ENCODE data around the gene UBL4B.
A peak's percentile ranks its signal among the peaks of the same experiment; 100 is the strongest.

UBL4B gene

GRCh38 chr1:110152133-110152785 lies 40.0 kb downstream of the UBL4B start:
- FAIRE-seq: no peak

DNA sequence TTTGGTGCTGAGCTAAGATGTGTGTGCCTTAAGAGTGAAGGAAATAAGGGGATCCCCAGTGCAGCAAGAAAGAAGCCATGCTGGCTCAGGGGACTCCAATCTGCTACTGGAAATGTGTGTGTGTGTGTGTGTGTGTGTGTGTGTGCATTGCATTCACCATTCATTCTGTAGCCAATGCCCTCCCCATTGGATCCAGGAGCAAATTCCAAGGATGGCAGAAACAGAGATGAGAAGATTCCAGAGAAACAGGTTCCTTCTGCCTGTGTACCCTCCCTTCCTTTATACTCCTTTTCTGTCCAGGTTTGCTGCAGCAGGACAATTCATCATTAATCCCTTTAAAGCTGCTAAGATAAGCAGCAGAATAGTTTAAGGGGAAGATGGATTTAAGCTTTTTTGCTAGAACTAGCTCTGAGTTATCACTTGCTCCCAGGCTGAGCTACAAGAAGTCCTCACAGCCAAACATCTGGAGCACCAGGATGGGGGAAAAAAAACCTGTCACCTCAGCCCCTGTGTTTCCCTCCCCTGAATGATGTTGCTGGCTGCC lies 41.2 kb downstream of the UBL4B start:
- DNase-seq (ENCODE audit: low spot score) (no peak), FAIRE-seq (no peak)

More at GRCh38 chr1:110152133-110152785, 40.0 kb downstream of the UBL4B start:
- peak; percentile 67 for DNase-seq (ENCODE audit: low spot score)

GRCh38 chr1:110155878-110156522 lies 43.8 kb downstream of the UBL4B start:
- FAIRE-seq (no peak), DNase-seq (ENCODE audit: low spot score) (peak; percentile 83)

DNA sequence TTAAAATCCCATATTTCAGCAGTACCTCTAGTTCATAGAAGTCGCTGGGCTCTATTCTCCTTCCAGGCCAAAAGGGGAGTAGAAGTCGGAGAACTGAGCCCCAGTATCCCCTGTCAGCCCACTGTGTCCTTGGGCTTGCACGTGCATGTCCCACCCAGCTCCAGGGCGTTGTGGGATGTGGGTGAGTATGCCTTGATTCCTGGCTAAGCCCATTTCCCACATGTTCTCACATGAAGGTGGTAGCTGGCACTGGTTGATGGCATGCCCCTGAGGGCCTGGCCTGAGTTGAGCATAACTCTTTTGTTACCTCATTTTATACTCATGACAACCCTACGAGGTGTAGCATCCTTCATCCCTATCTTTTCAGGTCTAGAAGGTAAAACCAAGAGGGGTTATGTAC lies 46.0 kb downstream of the UBL4B start:
- FAIRE-seq (no peak), DNase-seq (ENCODE audit: low spot score) (no peak)

DNA sequence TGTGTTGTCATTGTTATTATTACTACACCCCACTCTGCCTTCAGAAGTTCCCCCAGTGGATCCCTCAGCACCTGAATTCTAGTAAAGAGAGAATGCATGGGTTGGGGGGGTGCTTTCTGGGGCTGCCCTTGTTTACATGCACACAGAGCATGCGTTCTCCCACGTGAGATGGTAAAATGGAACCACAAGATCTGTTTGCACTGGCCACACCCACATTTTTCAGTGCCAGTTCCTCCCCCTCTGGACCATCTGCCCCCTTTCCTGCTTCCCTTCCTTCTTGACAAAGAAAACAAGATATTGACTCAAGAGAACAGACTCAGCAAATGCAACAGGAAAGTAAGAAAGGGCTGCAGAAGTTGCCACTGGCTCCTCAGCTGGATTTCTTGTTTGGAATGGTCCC lies 46.9 kb downstream of the UBL4B start:
- DNase-seq (ENCODE audit: low spot score): no peak
- FAIRE-seq: no peak

DNA sequence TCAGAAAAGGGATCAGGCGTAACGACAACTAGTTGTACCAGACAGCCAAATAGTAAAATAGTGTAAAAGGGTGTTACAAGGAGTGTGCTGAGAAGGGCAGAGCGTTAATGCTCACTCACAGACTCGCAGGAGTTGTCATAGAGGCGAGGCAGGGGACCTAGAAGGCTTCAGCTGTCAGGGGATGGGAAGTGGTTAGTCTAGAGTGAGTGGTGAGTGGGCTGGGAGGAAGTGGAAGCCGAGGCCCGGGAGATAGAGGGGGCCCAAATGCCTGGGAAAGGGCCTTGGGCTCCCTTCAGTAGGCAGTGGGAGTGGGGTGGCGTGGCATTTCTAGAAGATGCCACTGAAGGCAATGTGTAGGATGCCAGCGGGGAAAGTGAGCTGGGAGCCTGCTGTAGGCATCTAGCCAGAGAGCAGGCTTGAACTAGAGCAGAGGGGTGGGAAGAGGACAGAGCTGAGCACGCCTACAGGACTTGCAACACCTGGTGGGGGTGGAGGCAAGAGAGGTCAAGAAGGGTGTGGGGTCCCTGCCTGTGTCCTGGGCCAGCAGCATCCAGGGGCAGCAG lies 48.4 kb downstream of the UBL4B start:
- FAIRE-seq (peak; percentile 65), DNase-seq (ENCODE audit: low spot score) (no peak)

GRCh38 chr1:110161165-110161564 lies 48.9 kb downstream of the UBL4B start:
- no peak for FAIRE-seq
- DNase-seq (ENCODE audit: low spot score): no peak

DNA sequence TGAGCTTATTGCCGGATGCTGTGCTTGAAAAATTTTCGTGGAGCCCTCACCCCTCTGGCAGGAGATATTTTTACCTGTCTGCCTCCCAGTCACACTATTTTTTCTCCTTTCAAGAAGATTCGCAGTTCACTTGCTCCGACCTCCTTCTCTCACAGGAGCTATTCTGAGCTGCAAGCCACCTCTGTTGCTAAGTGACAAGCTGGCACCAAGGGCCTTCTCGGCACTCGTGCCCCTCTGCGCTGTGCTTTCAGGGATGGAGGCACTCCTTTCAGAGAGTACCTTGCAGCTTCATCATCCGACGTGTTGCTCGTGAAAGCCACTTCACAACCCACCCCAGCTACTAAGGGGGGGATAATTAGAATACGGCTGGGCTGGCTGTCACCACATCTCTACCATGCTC lies 49.6 kb downstream of the UBL4B start:
- FAIRE-seq (no peak), DNase-seq (ENCODE audit: low spot score) (no peak)

Measured in urothelium cell line (cell line).